Measurements from ENCODE around the gene CCL19.

CCL19 gene

DNA sequence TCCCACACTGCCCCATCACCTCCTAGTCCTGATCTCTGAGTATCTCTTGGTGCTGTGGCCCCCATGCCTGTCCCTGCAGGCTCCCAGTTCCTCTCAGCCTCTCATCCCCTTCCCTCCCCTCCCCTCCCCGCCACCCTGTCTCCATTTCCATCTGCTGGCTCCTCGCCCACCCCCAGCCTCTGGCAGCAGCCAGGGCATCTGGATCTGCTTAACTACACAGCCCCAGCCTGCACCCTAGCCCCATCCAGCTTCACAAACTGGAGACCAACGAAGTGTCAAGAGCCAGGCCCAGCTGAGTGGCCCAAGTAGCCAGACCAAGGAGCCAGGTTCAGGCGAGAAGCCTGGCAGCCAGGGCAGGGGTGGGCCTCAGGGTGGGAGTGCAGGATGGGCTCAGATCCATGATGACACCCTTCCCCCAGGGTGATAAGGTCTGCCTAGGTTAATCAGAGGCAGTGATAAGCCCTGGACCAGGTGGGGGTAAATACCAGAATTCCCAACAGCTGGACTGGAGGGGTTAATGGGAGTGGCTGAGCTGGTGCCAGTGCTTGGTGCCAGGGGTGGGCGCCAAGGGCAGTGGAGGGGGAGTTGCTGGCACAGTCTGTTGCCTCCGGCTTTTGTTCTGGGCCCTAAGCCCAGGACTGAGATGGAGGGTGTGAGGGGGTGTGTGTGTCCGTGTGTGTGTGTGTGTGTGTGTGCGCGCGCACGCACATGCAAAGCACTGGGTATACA is 36.6 kb downstream of the CCL19 start:
- no peak overlapping the region for H3K4me3 ChIP-seq (ENCODE audit: low read depth, low read length)
- no peak for DNase-seq (ENCODE audit: low read depth)
- TF ChIP-seq, protein P1, sequence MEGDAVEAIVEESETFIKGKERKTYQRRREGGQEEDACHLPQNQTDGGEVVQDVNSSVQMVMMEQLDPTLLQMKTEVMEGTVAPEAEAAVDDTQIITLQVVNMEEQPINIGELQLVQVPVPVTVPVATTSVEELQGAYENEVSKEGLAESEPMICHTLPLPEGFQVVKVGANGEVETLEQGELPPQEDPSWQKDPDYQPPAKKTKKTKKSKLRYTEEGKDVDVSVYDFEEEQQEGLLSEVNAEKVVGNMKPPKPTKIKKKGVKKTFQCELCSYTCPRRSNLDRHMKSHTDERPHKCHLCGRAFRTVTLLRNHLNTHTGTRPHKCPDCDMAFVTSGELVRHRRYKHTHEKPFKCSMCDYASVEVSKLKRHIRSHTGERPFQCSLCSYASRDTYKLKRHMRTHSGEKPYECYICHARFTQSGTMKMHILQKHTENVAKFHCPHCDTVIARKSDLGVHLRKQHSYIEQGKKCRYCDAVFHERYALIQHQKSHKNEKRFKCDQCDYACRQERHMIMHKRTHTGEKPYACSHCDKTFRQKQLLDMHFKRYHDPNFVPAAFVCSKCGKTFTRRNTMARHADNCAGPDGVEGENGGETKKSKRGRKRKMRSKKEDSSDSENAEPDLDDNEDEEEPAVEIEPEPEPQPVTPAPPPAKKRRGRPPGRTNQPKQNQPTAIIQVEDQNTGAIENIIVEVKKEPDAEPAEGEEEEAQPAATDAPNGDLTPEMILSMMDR (conservative IDR thresholded peaks at IDR 0.05; ENCODE audit: low read depth, low read length) = no peak

DNA sequence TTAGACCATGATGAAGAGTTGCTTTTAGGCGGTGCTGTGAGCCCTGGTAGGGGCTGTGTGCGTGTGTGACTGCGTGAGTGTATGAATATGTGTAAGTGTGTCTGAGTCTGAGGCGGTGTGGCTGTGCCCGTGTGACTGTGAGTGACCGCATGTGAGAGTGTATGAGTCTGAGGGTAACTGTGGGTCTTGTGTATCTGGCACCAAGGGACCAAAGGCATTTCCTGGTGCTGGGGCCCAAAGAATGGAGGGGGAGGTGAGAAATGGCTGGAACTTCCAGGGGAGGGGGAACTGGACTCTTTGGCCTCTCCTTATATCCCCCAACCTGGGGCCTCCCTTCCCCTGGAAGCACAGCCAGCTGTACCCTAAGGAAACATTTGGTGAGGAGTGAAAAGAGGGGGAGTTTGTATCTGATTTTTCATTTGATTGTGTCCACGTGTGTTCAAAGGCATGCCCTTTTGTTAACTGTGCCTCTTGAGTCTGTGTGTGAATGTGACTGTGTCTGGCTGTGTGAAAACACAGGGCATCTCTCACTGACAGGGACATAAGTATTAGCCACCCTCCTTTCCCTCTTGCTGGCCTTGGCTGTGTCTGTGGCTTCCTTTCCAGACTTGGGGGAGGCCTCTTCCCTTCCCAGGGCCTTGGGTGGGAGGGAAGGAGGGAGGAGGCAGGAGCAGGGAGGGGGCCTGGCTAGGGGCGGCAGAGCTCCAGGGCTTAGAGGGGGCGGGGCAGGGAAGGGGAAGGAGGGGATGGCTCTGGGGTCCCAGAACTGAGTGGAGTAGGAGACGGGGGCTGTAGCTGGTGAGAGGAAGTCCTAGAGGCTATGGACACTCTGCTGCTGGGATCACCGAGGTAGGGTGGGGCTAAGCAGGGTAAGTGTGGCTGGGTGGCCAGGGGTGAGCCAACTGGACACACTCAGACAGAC is 37.7 kb downstream of the CCL19 start:
- H3K4me3 ChIP-seq (ENCODE audit: low read depth, low read length) = no peak overlapping the region
- TF ChIP-seq, protein P1 (conservative IDR thresholded peaks at IDR 0.05; ENCODE audit: low read depth, low read length) = no peak
- DNase-seq (ENCODE audit: low read depth) = peak; percentile 35

DNA sequence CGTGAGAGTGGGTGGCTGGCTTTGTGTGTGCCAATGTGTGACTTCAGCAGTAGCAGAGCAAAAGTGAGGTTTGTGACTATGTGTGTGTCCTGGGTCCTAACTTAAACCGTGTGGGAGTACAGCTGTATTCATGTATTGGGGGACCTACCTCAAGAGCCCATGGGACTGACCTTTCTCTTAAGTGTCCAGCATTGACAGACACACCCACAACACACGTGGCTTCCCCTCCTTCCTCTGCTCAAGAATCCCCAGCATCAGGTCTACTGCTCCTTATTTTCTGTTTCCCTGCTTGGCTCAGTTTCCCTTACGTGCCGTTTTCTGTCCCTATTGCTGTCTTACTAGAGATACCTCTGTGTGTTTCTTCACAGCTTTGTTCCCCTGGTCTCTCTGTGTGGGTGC is 38.5 kb downstream of the CCL19 start:
- DNase-seq (ENCODE audit: low read depth) = peak; percentile 24
- TF ChIP-seq, protein P1 (conservative IDR thresholded peaks at IDR 0.05; ENCODE audit: low read depth, low read length) = no peak
- H3K4me3 ChIP-seq (ENCODE audit: low read depth, low read length) = no peak overlapping the region

DNA sequence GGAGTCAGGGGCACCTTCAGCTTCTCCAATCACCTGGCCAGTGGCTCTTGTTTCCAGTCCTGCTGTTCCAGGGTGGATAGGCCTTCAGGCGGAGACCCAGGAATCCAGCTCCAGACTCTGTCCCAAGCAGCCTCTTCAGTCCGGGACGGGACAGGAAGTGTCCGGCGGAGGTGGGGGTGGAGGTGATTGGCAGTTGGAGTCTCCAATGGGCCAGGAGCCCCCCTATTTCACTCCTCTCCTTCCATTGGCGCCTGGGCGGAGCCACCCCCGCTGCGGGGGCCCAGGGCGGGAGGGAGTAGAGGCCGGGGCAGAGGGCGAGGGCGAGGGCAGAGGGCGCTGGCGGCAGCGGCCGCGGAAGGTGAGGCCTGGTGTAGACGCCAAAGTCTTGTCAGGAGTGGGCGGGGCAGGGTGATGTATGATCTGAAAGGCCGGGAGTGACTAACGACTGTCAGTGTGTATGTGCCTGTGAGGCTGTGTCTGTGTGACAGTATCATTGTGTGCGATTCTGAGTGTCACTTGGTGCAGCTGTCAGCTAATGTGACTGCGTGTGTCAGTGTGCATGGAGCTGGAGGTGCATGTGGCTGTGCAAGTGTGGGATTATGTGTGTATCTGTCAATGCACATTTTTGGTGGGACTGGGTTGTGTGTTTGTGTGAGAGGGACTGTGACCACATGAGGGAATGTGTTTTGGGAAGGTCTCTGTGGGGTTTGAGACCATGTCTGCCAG is 39.0 kb downstream of the CCL19 start, which contains the start of gene IL11RA:
IL11RA (plus strand) TSS at position 310 of the 726 bp plus-strand sequence. CDS start 3,033 bp downstream, outside the sequence.
- DNase-seq (ENCODE audit: low read depth) = peak; percentile 83
- TF ChIP-seq, protein P1 (conservative IDR thresholded peaks at IDR 0.05; ENCODE audit: low read depth, low read length) = no peak
- H3K4me3 ChIP-seq (ENCODE audit: low read depth, low read length) = peak within 1 kb of the TSS; percentile 38

DNA sequence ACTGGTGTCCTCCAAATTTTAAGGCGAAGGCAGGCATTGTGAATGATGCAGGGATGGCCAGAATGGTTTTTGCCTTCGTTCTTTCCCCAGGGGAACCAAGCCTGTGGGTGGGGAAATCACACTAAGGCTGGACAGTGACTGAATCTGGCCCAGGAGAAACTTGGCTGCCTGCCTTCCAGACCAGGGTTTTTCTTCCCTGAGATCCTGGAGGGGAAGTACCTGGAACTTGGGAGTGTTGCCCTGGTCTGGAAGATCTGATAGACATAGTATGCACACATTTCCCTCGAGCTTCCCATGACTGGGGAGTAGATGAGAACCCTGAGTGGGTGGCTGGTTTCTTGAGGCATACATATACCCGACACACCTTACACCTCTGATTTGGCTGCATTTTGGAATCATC is 39.8 kb downstream of the CCL19 start:
- peak; percentile 52 for DNase-seq (ENCODE audit: low read depth)
- H3K4me3 ChIP-seq (ENCODE audit: low read depth, low read length) = no peak overlapping the region
- TF ChIP-seq, protein P1 (conservative IDR thresholded peaks at IDR 0.05; ENCODE audit: low read depth, low read length) = no peak

DNA sequence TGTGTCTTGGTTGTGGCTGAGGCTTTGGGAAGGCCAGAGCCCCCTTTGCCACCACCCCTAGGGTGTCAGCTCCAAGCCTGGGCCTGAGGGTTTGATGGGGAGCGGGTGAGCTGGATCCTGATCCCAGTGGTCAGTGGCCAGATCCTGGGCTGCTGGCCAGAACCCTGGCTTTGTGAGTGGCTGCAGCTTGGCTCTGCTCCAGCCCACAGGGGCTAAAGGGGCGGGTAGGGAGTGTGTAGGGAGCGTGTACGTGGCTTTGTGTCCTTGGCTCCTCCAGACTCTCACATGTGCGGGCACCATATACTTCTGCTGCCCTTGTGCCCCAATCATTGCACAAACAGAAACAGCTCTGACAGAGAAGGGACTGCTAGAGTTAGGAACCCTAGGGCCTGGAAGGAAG is 40.3 kb downstream of the CCL19 start:
- DNase-seq (ENCODE audit: low read depth) = peak; percentile 61
- TF ChIP-seq, protein P1 (conservative IDR thresholded peaks at IDR 0.05; ENCODE audit: low read depth, low read length) = no peak
- H3K4me3 ChIP-seq (ENCODE audit: low read depth, low read length) = no peak overlapping the region

Measured in choroid plexus epithelial cell (primary cell).